Spleen (tissue), 11 donors: ENCODE data around the gene SIRT5. TPM values are rescaled to one million over a fixed set of nuclear protein-coding genes. Genes with fewer than 3 reads are reported as not detected.

ENCODE experiments used
- DNase-seq: peaks from one replicate; pipeline ENCODE4 v3.0.0-alpha.2; 2020
- H3K27ac ChIP-seq, 8 donors: fragments of 200-600 bp; sonication (generic) in 7 of 8; 1 replicate in 4 of 8; 2 replicates in 4 of 8; pipeline versions ENCODE4 v1.5.0 to v1.8.0; 2016 to 2021; ENCODE audit warnings: inconsistent platforms in 4 of 8, mild to moderate bottlenecking in 4 of 8, moderate library complexity in 1 of 8
- H3K27me3 ChIP-seq, 7 donors: fragments of 200-600 bp; sonication (generic) in 6 of 7; replicated peaks in 1 of 7; 1 replicate in 4 of 7; 2 replicates in 3 of 7; pipeline versions ENCODE4 v1.5.0 to v1.8.0; 2016 to 2021; ENCODE audit warnings: inconsistent platforms in 3 of 7, mild to moderate bottlenecking in 1 of 7
- H3K36me3 ChIP-seq, 6 donors: fragments of 200-600 bp; sonication (generic) in 5 of 6; 1 replicate in 4 of 6; 2 replicates in 2 of 6; pipeline versions ENCODE4 v1.5.0 to v1.8.0; 2016 to 2021; ENCODE audit warnings: inconsistent platforms in 2 of 6
- H3K4me1 ChIP-seq, 6 donors: fragments of 200-600 bp; sonication (generic) in 5 of 6; 1 replicate in 3 of 6; 2 replicates in 3 of 6; pipeline versions ENCODE4 v1.5.0 to v1.8.0; 2016 to 2021; ENCODE audit warnings: inconsistent platforms in 3 of 6
- H3K4me3 ChIP-seq, 8 donors: fragments of 200-600 bp; sonication (generic) in 7 of 8; 1 replicate in 4 of 8; 2 replicates in 4 of 8; pipeline versions ENCODE4 v1.5.0 to v1.8.0; 2016 to 2021; ENCODE audit warnings: inconsistent platforms in 4 of 8, mild to moderate bottlenecking in 4 of 8, moderate library complexity in 2 of 8
- H3K9me3 ChIP-seq, 8 donors: fragments of 200-600 bp; sonication (generic) in 7 of 8; 1 replicate in 4 of 8; 2 replicates in 4 of 8; pipeline versions ENCODE4 v1.5.0 to v1.8.0; 2016 to 2021; ENCODE audit warnings: inconsistent platforms in 4 of 8
- CTCF ChIP-seq, 11 experiments: fragments of 200-600 bp in 7 of 11; fragments of 450-650 bp in 4 of 11; sonication (generic) in 4 of 11; IDR thresholded peaks in 8 of 11; conservative IDR thresholded peaks in 3 of 11; 1 replicate in 7 of 11; 2 replicates in 4 of 11; pipeline versions ENCODE4 v1.4.0 to v1.8.0; 2016 to 2021; ENCODE audit warnings: antibody characterized with exemption in 11 of 11, inconsistent platforms in 4 of 11, mild to moderate bottlenecking in 1 of 11
- POLR2A ChIP-seq, 3 donors: fragments of 450-650 bp; IDR thresholded peaks; one replicate each; pipeline ENCODE4 v1.5.1; 2017; ENCODE audit warnings: antibody characterized with exemption in 3 of 3, mild to moderate bottlenecking in 1 of 3
- POLR2AphosphoS5 ChIP-seq, 3 donors: sonication (generic); formaldehyde crosslinking; IDR thresholded peaks; one replicate each; pipeline ENCODE4 v1.5.1; 2017; ENCODE audit warnings: antibody characterized with exemption in 3 of 3
- WGBS, 5 donors: extraction: QIAGEN DNeasy Blood & Tissue Kit in 3 of 5; methylation state at CpG; one replicate each; pipeline versions ENCODE4 v1.1.5 to v1.1.7; 2013 to 2018; 5-methylcytosine and 5-hydroxymethylcytosine counted together
- intact Hi-C: fragments of 100-400 bp; cut with DNase I; formaldehyde crosslinking; loops from one replicate; pipeline ENCODE4 v1.15.0; 2023; ENCODE audit warnings: low total_unique reads
- polyA plus RNA-seq, 3 donors: library from polyadenylated mRNA; stranded (reverse); fragments of 200-250 nt; gene quantifications; one replicate each; pipeline ENCODE4 v1.2.1, GENCODE V29; 2013
- total RNA-seq, 7 donors: library from RNA; depleted of rRNA in 3 of 7; stranded (reverse); fragments of >200 nt in 3 of 7; fragmentation: NEBNext Ultra II Directional in 4 of 7; extraction: Animal tissue kit (Norgen Biotek cat#: 25700) in 4 of 7; gene quantifications; one replicate each; pipeline versions ENCODE4 v1.1.0 to v1.2.1, GENCODE V29; 2016 to 2021
- donor health status: healthy with polysubstance abuse.
- donor health status: DM: no; HTN: no; CAD: no; lungs with moderate emphysema.
- donor health status: DM: no; HTN: no; CAD: no.
- donor health status: Bipolar disorder and iron deficiency.
- donor health status: healthy.
- donor health status: DM: no; HTN: no; CAD: no.
- donor health status: DM: yes; HTN: yes; CAD: no.

Gene SIRT5
- total and polyA plus RNA-seq, 10 donors, result 8.2 to 23.7 (median 16.1) TPM

DNA sequence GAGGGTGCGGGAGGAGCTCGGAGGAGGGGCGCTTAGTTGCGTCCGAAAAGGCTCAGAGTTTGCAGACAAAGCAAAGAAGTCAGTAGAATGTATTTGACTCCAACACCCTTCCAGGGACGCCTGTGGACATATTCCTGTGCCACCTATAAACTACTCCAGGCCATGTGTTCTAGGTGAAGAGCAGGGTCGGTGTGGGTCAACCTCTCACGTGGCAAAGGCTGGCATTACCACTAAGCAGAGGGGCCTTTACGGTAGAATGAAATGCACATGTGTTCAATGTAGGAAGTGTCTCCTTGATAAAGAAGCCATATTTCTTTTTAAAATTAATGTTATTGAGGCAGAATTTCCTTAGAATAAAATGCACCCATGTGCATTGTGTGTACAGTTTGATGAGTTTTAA, 15.4 kb downstream of the SIRT5 start:
- no peaks in the 10 kb centered on the region for H3K4me1 ChIP-seq
- no peaks in the 10 kb centered on the region for H3K9me3 ChIP-seq
- no peak for DNase-seq
- no peak overlapping the region for H3K27ac ChIP-seq
- no peak overlapping the region for H3K4me3 ChIP-seq
- H3K27me3 ChIP-seq, result no peaks in the 10 kb centered on the region
- TF ChIP-seq POLR2AphosphoS5 (IDR thresholded peaks at IDR 0.05) (no peak), CTCF (IDR thresholded peaks at IDR 0.05 in 8 of 11, conservative IDR thresholded peaks at IDR 0.05 in 3 of 11) (no peak), POLR2A (IDR thresholded peaks at IDR 0.05) (no peak)
- peaks cover 4 to 90% (median 44%) of the 10 kb centered on the region in 6 donors for H3K36me3 ChIP-seq
- intact Hi-C loops, result no loop called here
- WGBS, 5 donors, result 93 to 95% (median 94%) methylated on average over 9 of the region's 9 CpGs

GRCh38 chr6:13590574-13591153, 16.3 kb downstream of the SIRT5 start:
- WGBS, 5 donors, result 82 to 98% (median 91%) methylated on average over 1 of the region's 1 CpG
- H3K27me3 ChIP-seq, result no peaks in the 10 kb centered on the region
- TF ChIP-seq CTCF (IDR thresholded peaks at IDR 0.05 in 8 of 11, conservative IDR thresholded peaks at IDR 0.05 in 3 of 11), result no peak
- no peak for TF ChIP-seq POLR2A (IDR thresholded peaks at IDR 0.05)
- no peak for TF ChIP-seq POLR2AphosphoS5 (IDR thresholded peaks at IDR 0.05)
- no peaks in the 10 kb centered on the region for H3K4me1 ChIP-seq
- peaks cover 4 to 90% (median 48%) of the 10 kb centered on the region in 6 donors for H3K36me3 ChIP-seq
- H3K4me3 ChIP-seq, result no peak overlapping the region
- no peak overlapping the region for H3K27ac ChIP-seq
- intact Hi-C loops, result no loop called here
- no peaks in the 10 kb centered on the region for H3K9me3 ChIP-seq
- no peak for DNase-seq

GRCh38 chr6:13591205-13591921, 17.0 kb downstream of the SIRT5 start:
- Histone ChIP-seq H3K27ac (no peak overlapping the region), H3K36me3 (peaks cover 4 to 93% (median 53%) of the 10 kb centered on the region in 6 donors), H3K4me3 (no peak overlapping the region), H3K4me1 (no peaks in the 10 kb centered on the region), H3K27me3 (no peaks in the 10 kb centered on the region), H3K9me3 (no peaks in the 10 kb centered on the region)
- intact Hi-C loops, result no loop called here
- TF ChIP-seq POLR2AphosphoS5 (IDR thresholded peaks at IDR 0.05), result no peak
- TF ChIP-seq CTCF (IDR thresholded peaks at IDR 0.05 in 8 of 11, conservative IDR thresholded peaks at IDR 0.05 in 3 of 11), result no peak
- no peak for TF ChIP-seq POLR2A (IDR thresholded peaks at IDR 0.05)
- WGBS, 5 donors, result 92 to 96% (median 94%) methylated on average over 16 to 21 of the region's 21 CpGs
- DNase-seq, result no peak

GRCh38 chr6:13593103-13593502, 18.7 kb downstream of the SIRT5 start:
- H3K27me3 ChIP-seq, result no peaks in the 10 kb centered on the region
- no peak overlapping the region for H3K27ac ChIP-seq
- WGBS, 5 donors, result 77 to 91% (median 87%) methylated on average over 6 of the region's 6 CpGs
- DNase-seq, result no peak
- intact Hi-C loops, result no loop called here
- H3K4me1 ChIP-seq, result no peaks in the 10 kb centered on the region
- H3K9me3 ChIP-seq, result no peaks in the 10 kb centered on the region
- TF ChIP-seq POLR2AphosphoS5 (IDR thresholded peaks at IDR 0.05) (no peak), POLR2A (IDR thresholded peaks at IDR 0.05) (no peak), CTCF (IDR thresholded peaks at IDR 0.05 in 8 of 11, conservative IDR thresholded peaks at IDR 0.05 in 3 of 11) (no peak)
- peaks cover 0 to 93% (median 58%) of the 10 kb centered on the region in 6 donors for H3K36me3 ChIP-seq
- H3K4me3 ChIP-seq, result no peak overlapping the region
